A549 (cell line): ENCODE data around the gene B4GALT1.

Experiments
- MAZ ChIP-seq: fragments of 150-350 bp; IDR thresholded peaks from 2 replicates; pipeline ENCODE4 v1.6.1; 2014; ENCODE audit warnings: antibody characterized with exemption, low read depth, low read length, borderline replicate concordance
- MYC ChIP-seq: IDR thresholded peaks from 2 replicates; pipeline ENCODE4 v1.6.1; 2012; ENCODE audit warnings: mild to moderate bottlenecking, inconsistent platforms, low read length, improper control_type of control experiment, borderline replicate concordance
- NPAS2 ChIP-seq: fragments of 250-450 bp; sonication (Bioruptor Pico); IDR thresholded peaks from 2 replicates; pipeline ENCODE4 v1.8.0; 2022; ENCODE audit warnings: mild to moderate bottlenecking, moderate library complexity, borderline replicate concordance
- POLR2A ChIP-seq: IDR thresholded peaks from 2 replicates; pipeline ENCODE4 v1.6.1; 2012; ENCODE audit warnings: mild to moderate bottlenecking, low read length
- REST ChIP-seq: fragments of 200-600 bp; sonication (generic); IDR thresholded peaks from 2 replicates; pipeline ENCODE4 v1.6.1; 2016; ENCODE audit warnings: antibody characterized with exemption, mild to moderate bottlenecking, moderate library complexity
- RNF2 ChIP-seq: fragments of 200-600 bp; sonication (generic); IDR thresholded peaks from 2 replicates; pipeline ENCODE4 v1.6.1; 2016; ENCODE audit warnings: low read depth, mild to moderate bottlenecking, antibody characterized with exemption, moderate library complexity, borderline replicate concordance
- ZFP36 ChIP-seq: fragments of 450-650 bp; IDR thresholded peaks from 2 replicates; pipeline ENCODE4 v1.6.1; 2014; ENCODE audit warnings: borderline replicate concordance; ENCODE audit not compliant: partially characterized antibody
- TF ChIP-seq, protein P1 (sequence below): fragments of >200 bp; sonication (Bioruptor Twin); formaldehyde crosslinking; IDR thresholded peaks from 3 replicates; pipeline ENCODE4 v1.5.1; 2016
- TF ChIP-seq, protein P2 (sequence below): fragments of 250-450 bp; sonication (Bioruptor Pico); IDR thresholded peaks from 2 replicates; pipeline ENCODE4 v1.5.0; 2021; ENCODE audit warnings: mild to moderate bottlenecking, moderate library complexity, borderline replicate concordance

DNA sequence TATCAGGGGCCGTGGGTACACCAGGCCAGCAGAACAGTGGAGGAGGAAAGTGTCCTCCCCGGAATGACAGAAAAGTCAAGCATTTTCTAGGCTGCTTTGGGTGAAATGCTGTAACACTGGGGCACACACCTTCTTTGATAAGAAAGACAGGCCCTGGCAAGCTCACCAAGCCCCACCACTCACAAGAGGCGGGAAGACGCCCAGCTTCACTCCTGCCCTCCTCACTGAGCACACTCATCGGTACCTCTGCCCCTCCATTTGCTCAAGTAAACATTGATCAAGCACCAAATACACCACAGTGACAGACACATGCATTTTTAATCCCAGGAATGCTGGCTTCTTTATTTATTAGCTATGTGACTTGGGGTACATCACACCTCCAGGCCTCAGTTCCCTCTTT lies 43.1 kb downstream of the B4GALT1 start:
- TF ChIP-seq, protein P1, sequence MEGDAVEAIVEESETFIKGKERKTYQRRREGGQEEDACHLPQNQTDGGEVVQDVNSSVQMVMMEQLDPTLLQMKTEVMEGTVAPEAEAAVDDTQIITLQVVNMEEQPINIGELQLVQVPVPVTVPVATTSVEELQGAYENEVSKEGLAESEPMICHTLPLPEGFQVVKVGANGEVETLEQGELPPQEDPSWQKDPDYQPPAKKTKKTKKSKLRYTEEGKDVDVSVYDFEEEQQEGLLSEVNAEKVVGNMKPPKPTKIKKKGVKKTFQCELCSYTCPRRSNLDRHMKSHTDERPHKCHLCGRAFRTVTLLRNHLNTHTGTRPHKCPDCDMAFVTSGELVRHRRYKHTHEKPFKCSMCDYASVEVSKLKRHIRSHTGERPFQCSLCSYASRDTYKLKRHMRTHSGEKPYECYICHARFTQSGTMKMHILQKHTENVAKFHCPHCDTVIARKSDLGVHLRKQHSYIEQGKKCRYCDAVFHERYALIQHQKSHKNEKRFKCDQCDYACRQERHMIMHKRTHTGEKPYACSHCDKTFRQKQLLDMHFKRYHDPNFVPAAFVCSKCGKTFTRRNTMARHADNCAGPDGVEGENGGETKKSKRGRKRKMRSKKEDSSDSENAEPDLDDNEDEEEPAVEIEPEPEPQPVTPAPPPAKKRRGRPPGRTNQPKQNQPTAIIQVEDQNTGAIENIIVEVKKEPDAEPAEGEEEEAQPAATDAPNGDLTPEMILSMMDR = no peak
- TF ChIP-seq REST = no peak
- no peak for TF ChIP-seq RNF2
- no peak for TF ChIP-seq POLR2A
- TF ChIP-seq MYC = no peak
- TF ChIP-seq NPAS2 (CRISPR knock-in tag) = no peak
- TF ChIP-seq MAZ = no peak
- TF ChIP-seq ZFP36 = no peak
- TF ChIP-seq, protein P2, sequence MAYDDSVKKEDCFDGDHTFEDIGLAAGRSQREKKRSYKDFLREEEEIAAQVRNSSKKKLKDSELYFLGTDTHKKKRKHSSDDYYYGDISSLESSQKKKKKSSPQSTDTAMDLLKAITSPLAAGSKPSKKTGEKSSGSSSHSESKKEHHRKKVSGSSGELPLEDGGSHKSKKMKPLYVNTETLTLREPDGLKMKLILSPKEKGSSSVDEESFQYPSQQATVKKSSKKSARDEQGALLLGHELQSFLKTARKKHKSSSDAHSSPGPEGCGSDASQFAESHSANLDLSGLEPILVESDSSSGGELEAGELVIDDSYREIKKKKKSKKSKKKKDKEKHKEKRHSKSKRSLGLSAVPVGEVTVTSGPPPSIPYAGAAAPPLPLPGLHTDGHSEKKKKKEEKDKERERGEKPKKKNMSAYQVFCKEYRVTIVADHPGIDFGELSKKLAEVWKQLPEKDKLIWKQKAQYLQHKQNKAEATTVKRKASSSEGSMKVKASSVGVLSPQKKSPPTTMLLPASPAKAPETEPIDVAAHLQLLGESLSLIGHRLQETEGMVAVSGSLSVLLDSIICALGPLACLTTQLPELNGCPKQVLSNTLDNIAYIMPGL = no peak
